Erythroblast (primary cell): ENCODE measurements around the gene C10orf95.

ENCODE experiments used
- GATA1 ChIP-seq: IDR thresholded peaks from 2 replicates; pipeline ENCODE4 v1.6.1; 2011; ENCODE audit warnings: low read depth, mild to moderate bottlenecking, control low read depth, low read length, moderate library complexity
- POLR2A ChIP-seq: IDR thresholded peaks from 2 replicates; pipeline ENCODE4 v1.6.1; 2011; ENCODE audit warnings: mild to moderate bottlenecking, low read length

GRCh38 chr10:102462512-102463054 lies 11.2 kb upstream of the C10orf95 start:
- no peak for TF ChIP-seq POLR2A
- TF ChIP-seq GATA1 = no peak
